ENCODE data around the gene LORICRIN.

Gene LORICRIN, protein sequence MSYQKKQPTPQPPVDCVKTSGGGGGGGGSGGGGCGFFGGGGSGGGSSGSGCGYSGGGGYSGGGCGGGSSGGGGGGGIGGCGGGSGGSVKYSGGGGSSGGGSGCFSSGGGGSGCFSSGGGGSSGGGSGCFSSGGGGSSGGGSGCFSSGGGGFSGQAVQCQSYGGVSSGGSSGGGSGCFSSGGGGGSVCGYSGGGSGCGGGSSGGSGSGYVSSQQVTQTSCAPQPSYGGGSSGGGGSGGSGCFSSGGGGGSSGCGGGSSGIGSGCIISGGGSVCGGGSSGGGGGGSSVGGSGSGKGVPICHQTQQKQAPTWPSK
- total RNA-seq = 0 reads per million in 2 donors

DNA sequence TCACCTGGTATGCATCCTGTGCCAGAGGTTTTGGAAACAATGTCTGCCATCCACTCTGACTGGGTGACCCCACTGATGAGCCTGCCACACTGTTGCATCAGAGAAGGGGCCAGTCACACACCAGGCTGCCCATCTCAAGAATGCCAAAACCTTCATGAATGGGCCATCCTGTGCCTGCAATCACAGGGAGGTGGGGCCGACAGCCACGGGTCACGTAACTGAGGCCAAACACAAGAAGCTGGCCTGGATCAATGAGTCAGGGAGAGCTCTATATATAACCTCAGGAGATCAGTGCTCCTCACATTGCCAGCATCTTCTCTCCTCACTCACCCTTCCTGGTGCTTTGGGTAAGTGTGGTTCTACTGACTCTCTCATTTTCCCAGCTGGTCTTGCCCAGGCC, at the start of gene LORICRIN:
Gene LORICRIN (plus strand): TSS at position 301 of the 400 bp plus-strand sequence. CDS start 1,263 bp downstream, outside the sequence.
- DNase-seq = no peak

- no peak for DNase-seq
These were observed 49.3 kb upstream of the LORICRIN start for GRCh38 chr1:153210206-153210605.

- no peak for DNase-seq
These were observed 47.3 kb upstream of the LORICRIN start for GRCh38 chr1:153212201-153212600.

GRCh38 chr1:153213519-153213918, 46.0 kb upstream of the LORICRIN start:
- no peak for DNase-seq

DNA sequence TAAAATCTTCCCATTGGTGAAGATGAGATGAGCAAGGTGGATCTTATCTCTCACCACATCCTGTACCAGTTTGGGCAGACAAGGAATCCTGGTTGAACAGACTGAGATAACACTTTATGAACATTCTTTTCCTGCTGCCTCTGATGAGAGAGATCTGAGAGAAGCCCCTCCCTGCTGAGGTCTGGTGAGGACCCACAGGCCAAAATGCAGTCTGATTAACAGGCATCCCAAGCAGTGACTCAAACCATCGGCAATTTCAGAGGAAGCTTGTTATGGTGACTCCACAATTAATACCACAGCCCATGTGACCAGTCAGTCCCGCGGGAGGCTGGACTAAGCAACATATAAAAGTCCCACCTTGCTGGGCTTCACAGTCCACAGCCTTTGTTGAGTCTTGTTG, 42.3 kb upstream of the LORICRIN start, which contains the start of gene PRR9:
Gene PRR9 (plus strand): TSS at position 373 of the 400 bp plus-strand sequence. CDS start 561 bp downstream, outside the sequence.
- DNase-seq = no peak

DNA sequence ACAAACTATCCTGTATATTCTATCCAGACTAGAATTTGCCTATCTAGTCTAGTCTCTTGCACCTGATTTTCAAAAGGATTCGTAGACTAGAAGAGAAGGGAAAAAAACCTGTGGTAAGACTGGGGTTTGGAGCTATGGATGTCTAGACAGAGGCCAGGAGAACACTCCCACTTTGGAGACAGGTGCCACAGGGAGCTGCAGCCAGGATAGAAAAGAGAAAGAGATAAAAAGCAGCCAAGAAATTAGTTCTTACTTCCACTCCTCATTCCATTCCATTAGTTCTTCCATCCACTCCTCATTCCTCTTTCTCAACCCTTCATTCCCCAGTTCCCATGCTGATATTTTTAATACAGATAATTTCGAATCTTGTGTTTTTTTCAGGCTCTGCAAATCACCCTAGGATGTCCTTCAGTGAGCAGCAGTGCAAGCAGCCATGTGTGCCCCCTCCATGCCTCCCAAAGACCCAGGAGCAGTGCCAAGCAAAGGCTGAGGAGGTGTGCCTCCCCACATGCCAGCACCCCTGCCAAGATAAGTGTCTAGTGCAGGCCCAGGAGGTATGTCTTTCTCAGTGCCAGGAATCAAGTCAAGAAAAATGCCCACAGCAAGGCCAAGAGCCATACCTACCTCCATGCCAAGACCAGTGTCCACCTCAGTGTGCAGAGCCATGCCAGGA, 41.6 kb upstream of the LORICRIN start:
- no peak for DNase-seq

GRCh38 chr1:153220606-153221303, 38.7 kb upstream of the LORICRIN start:
- no peak for DNase-seq

GRCh38 chr1:153223040-153223891, 36.2 kb upstream of the LORICRIN start:
- DNase-seq = peak; percentile 30

GRCh38 chr1:153227810-153228209, 31.7 kb upstream of the LORICRIN start:
- no peak for DNase-seq

DNA sequence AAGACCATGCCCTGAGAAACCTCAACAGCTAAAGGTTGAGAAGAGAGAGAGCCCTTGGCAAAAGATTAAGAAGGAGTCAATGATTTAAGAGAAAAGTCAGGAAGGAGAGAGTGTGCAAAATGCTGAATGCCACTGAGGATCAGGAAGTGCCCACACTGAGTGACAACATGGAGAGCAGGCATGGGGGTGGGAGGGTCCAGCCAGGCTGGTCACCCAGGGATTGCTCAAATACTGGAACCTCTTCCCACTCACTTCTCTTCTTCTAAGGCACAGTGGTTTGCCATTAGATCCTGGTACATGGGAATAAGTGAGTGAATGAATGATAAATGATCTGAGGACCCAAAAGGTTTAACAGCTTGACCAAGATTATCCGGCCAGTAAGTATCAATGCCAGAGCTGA, 31.0 kb upstream of the LORICRIN start:
- no peak for DNase-seq

DNA sequence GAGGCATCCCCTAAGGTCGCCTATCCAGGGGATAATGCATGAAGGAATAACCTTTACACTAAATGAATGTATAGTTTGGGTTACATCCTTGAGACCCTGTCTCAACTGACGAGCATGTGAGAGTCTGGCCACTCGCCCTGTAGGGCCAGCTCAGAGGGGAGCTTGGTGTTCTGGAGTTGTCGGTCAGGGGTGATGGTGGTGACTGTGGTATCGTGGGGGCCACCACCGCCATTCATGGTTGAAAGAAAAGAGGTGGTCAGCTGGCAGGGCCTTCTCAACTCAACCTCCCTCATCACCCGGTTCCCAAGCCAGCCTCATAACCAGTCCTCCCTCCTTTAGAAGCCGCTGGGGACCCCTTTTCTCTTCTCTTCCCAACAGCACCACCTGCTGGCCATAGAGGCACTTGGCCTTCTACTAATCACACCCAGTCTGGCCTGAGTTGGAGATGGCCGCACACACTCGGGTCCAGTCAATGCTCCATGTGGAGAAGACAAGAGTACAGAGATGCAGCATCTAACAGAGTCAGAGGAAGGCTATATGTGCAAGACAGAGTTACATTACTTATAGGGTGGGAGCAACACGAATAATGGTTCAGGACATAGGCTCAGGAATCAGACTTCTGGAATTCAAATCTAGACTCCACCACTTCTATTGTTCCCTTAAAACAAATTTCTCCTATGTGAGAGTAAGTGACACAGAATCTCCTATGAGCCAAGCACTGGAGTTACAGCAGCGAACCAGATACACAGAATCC, 30.2 kb upstream of the LORICRIN start:
- peak; percentile 3 for DNase-seq

DNA sequence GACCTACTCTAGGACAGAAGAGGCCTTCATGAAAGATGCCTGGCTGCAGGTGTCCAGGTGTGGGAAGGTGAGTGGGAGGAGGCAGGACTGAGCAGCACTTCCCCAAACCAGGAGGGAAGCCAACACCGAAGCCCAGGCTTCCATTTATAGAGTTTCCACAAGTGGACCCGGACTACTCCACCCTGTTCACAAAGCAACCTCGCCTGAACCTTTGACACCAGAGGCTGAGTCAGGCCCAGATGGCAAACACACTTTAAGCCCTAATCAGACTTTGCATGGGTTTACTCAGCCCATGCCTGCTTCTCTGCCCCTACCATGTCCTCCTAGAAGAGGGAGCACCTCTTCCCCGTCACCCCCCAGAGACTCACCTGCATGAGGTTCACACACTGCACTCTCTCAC, 28.1 kb upstream of the LORICRIN start:
- no peak for DNase-seq

GRCh38 chr1:153231785-153232184, 27.7 kb upstream of the LORICRIN start:
- no peak for DNase-seq

GRCh38 chr1:153232553-153232952, 26.9 kb upstream of the LORICRIN start:
- DNase-seq = no peak

DNA sequence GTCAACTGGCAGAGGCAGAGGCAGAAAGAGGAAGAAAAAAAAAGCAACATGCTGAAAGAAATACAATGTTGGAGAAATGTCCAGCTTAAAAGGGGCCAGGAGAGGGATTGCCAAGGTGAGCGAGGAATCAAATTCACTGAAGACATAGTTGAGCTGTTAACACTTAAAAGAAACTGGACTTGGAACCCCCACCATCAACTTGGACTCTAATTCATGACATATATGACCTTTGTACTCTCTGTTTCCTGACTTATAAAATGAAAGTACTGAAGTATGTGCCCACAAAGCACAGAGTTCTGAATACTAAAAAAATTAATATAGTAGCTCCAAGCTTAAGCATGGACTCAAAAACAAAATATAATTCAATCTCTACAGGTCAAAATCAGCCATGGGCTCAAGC, 26.0 kb upstream of the LORICRIN start:
- no peak for DNase-seq

DNA sequence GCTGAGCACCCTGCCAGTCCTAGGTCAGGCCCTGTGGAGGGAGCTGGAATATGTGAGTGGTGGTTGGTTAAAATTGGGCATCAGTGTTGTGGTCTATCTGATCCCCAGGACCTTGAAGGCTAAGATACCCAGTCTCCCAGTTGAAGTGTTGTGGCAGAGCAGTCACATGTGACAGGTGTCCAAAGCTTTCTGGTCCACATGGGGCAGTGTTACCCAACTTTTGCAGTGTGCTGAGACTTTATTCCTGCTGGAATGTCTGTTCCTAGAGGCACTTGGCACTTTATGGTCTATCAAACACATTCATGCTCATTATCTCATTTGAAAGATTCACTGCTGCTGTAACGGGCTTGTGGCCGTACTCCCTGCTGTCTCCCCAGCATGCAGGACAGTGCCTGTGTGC, 21.0 kb upstream of the LORICRIN start:
- DNase-seq = no peak

- DNase-seq = no peak
These were observed 17.3 kb upstream of the LORICRIN start for GRCh38 chr1:153242160-153242559.

GRCh38 chr1:153245466-153245865, 14.0 kb upstream of the LORICRIN start:
- no peak for DNase-seq

- DNase-seq = no peak
These were observed 13.5 kb upstream of the LORICRIN start for GRCh38 chr1:153246018-153246417.

DNA sequence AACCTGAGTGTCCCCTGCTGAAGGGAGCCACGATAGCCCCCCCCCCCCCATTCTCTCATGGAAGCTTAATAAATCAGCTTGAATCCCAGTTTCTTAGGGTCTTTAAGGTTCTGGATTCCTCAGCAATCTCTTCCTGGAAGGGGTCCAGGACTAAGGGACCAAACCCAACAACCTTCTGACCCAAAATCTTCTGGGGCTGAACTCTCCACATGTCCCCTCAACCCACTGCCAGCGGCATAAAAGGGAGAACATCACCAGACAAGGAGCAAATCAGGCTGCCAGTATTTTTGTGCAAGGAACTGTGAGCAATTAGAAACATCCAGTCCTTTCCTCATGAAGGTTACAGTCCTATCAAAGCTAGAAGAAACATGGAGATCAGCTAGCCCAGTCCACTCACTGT, 12.7 kb upstream of the LORICRIN start:
- DNase-seq = no peak

GRCh38 chr1:153248176-153248879, 11.2 kb upstream of the LORICRIN start:
- no peak for DNase-seq
